Measurements from ENCODE around the gene CDH3. TPM values are rescaled to one million over a fixed set of nuclear protein-coding genes. Genes with fewer than 3 reads are reported as not detected.

CDH3 gene
- total and polyA plus RNA-seq, 10 of the 15 experiments (the other 5 are each of a cell fraction or from before 2014, with no cell fraction given) = 0.05 to 0.44 (median 0.12) TPM; not detected in 5

- FAIRE-seq (no peak), DNase-seq (ENCODE audit: low read depth, low spot score) (no peak), ATAC-seq (no peak)
- Histone ChIP-seq H2AFZ (ENCODE audit: control insufficient read depth, low read depth, low read length) (no peak overlapping the region), H3K27me3 (replicated peaks in 1 of 2; ENCODE audit: control insufficient read depth in 2 of 2, insufficient read depth in 2 of 2, low read length in 1 of 2) (no peaks in the 10 kb centered on the region), H3K4me1 (ENCODE audit: control insufficient read depth, insufficient read depth, low read length) (peaks cover 16% of the 10 kb centered on the region), H3K4me3 (no peak overlapping the region), H3K27ac (ENCODE audit: control insufficient read depth, insufficient read depth) (no peak overlapping the region), H3K9me3 (replicated peaks; ENCODE audit: control insufficient read depth, insufficient read depth, low read length) (no peaks in the 10 kb centered on the region; the same call in 2 of the 3 replicates), H3K4me2 (ENCODE audit: control insufficient read depth, insufficient read depth) (no peak overlapping the region), H3K36me3 (ENCODE audit: control insufficient read depth in 2 of 2, insufficient read depth in 2 of 2, low read length in 1 of 2) (no peaks in the 10 kb centered on the region), H3K9ac (ENCODE audit: control insufficient read depth, insufficient read depth, low read length) (no peak overlapping the region), H3K79me2 (ENCODE audit: control insufficient read depth, insufficient read depth, low read length) (no peaks in the 10 kb centered on the region), H4K20me1 (ENCODE audit: control insufficient read depth, insufficient read depth) (no peaks in the 10 kb centered on the region)
- TF ChIP-seq ATF7 (IDR thresholded peaks at IDR 0.05; ENCODE audit: low read depth) (no peak), CHD1 (IDR thresholded peaks at IDR 0.05; ENCODE audit: low read depth, low read length) (no peak), NR2F1 (conservative IDR thresholded peaks at IDR 0.05) (no peak), SUPT20H (IDR thresholded peaks at IDR 0.05; ENCODE audit: borderline replicate concordance, control insufficient read depth, low read depth, low read length) (no peak), ZNF207 (IDR thresholded peaks at IDR 0.05; ENCODE audit: borderline replicate concordance) (no peak), GATAD2B (conservative IDR thresholded peaks at IDR 0.05; ENCODE audit: low read depth) (no peak), USF1 (IDR thresholded peaks at IDR 0.05; ENCODE audit: borderline replicate concordance, extremely low read length, insufficient read depth, low read depth, low read length) (no peak), CHD4 (IDR thresholded peaks at IDR 0.05) (no peak), CEBPB (IDR thresholded peaks at IDR 0.05; ENCODE audit: borderline replicate concordance in 1 of 2, low read depth in 2 of 2, low read length in 2 of 2) (no peak), ZNF384 (IDR thresholded peaks at IDR 0.05; ENCODE audit: borderline replicate concordance, low read depth, low read length) (no peak)
- CTCF ChIA-PET = interaction anchor here (0.7 to 1.4 kb wide), 5 partner anchors 9 to 126 kb away, joined by 3 to 6 read pairs (median 3); no protein-coding TSS in a partner anchor
- in situ Hi-C loops (cut with MboI) = no loop called here
- POLR2A ChIA-PET = interaction anchor here (1.0 to 3.5 kb wide), 2 partner anchors 10 to 40 kb away, joined by 3 to 18 read pairs; no protein-coding TSS in a partner anchor
- no TSS peak for BruUV-seq (replicated peaks)
- RAD21 ChIA-PET (ENCODE audit: unreplicated experiment) = interaction anchor here (1.6 to 4.8 kb wide), 2 partner anchors 39 to 83 kb away, joined by 4 to 39 read pairs; no protein-coding TSS in a partner anchor
- SMC1A ChIA-PET (ENCODE audit: uncharacterized antibody, unreplicated experiment) = interaction anchor here (0.6 to 3.2 kb wide), 5 partner anchors 8 to 82 kb away, joined by 3 to 16 read pairs (median 3); no protein-coding TSS in a partner anchor
- WGBS (ENCODE audit: insufficient coverage, insufficient replicate concordance, low lambda C conversion rate, missing lambda C conversion rate) = 97% methylated on average over 3 of the region's 4 CpGs
- intact Hi-C loops (cut with micrococcal nuclease; ENCODE audit: unreplicated experiment) = no loop called here
Observed at GRCh38 chr16:68717684-68718083, 72.6 kb downstream of the CDH3 start.
